ENCODE results near the gene PGM2L1.

The PGM2L1 gene

GRCh38 chr11:74357449-74357848, 40.8 kb downstream of the PGM2L1 start:
- TF ChIP-seq CTCF (conservative IDR thresholded peaks at IDR 0.05; ENCODE audit: low read depth, low read length), result no peak
- DNase-seq (ENCODE audit: low read depth), result no peak
- H3K4me3 ChIP-seq (ENCODE audit: low read length), result no peak overlapping the region

DNA sequence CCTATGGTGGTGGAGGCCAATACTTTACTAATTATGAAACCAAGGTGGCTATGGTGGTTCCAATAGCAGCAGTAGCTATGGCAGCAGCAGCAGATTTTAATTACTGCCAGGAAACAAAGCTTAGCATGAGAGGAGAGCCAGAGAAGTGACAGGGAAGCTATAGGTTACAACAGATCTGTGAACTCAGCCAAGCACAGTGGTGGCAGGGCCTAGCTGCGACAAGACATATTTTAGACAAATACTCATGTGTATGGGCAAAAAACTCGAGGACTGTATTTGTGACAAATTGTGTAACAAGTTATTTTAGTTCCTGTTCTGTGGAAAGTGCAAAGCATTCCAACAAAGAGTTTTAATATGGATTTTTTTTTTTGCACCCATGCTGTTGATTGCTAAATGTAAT, 42.6 kb downstream of the PGM2L1 start:
- no peak overlapping the region for H3K4me3 ChIP-seq (ENCODE audit: low read length)
- no peak for TF ChIP-seq CTCF (conservative IDR thresholded peaks at IDR 0.05; ENCODE audit: low read depth, low read length)
- DNase-seq (ENCODE audit: low read depth), result no peak

DNA sequence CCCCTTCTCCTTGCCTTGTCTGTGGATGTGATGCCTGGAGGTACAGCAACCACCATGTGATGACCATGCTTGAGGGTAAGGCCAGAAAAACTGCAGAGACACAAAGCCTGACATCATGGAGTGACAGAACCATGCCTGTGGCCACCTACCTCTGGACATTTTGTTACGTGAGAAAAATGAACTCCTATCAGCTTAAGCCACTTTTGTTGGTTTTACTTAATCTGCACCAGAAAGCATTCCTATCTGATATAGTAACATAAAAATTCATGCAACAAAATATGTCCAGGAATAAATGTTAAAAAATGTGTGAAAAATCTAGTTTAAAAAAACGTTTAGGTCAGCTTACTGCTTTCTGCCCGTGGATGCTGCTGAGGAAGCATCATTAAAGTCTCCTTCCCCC, 44.2 kb downstream of the PGM2L1 start:
- TF ChIP-seq CTCF (conservative IDR thresholded peaks at IDR 0.05; ENCODE audit: low read depth, low read length), result no peak
- no peak for DNase-seq (ENCODE audit: low read depth)
- H3K4me3 ChIP-seq (ENCODE audit: low read length), result no peak overlapping the region

GRCh38 chr11:74347381-74347780, 50.9 kb downstream of the PGM2L1 start:
- H3K4me3 ChIP-seq (ENCODE audit: low read length), result no peak overlapping the region
- no peak for DNase-seq (ENCODE audit: low read depth)
- no peak for TF ChIP-seq CTCF (conservative IDR thresholded peaks at IDR 0.05; ENCODE audit: low read depth, low read length)

DNA sequence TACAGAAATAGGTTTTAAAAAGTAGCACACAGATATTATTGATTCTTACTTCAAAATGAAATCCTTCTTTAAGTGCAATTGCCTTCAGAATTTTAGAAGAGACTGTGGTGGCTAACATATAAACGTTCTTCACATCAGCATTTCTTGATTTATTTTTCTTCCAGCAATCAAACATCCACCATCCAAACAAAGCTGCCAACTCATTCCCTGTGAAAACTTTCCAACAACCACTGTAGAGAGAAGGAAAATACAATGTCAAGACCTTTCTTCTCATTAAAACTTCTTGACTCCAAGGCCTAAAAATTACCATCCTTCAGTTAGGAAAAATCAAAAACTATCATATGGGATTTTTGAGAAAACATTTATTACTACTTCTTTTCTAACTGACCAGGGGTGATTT, 52.8 kb downstream of the PGM2L1 start:
- no peak for DNase-seq (ENCODE audit: low read depth)
- H3K4me3 ChIP-seq (ENCODE audit: low read length), result no peak overlapping the region
- TF ChIP-seq CTCF (conservative IDR thresholded peaks at IDR 0.05; ENCODE audit: low read depth, low read length), result no peak

- TF ChIP-seq CTCF (conservative IDR thresholded peaks at IDR 0.05; ENCODE audit: low read depth, low read length), result no peak
- H3K4me3 ChIP-seq (ENCODE audit: low read length), result no peak overlapping the region
- no peak for DNase-seq (ENCODE audit: low read depth)
Measured at GRCh38 chr11:74341921-74342320, 56.3 kb downstream of the PGM2L1 start.

DNA sequence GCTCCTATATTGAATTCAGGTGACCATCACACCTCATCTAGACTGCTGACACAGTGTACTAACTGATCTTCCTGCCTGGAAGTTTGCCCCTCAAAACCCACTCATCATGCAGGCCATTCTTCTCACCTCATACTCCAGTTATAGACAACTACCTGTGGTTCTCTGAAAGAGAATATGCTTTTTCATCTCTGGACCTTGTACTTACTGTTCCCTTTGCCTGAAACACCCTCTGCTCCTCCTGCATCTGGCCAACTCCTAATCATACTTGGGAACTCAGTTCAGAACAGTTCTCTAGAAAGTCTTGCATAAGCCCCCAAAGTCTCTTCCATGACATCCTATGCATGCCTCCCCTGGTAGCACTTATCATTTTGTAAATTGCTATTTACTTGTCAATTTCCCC, 58.6 kb downstream of the PGM2L1 start:
- no peak for DNase-seq (ENCODE audit: low read depth)
- no peak for TF ChIP-seq CTCF (conservative IDR thresholded peaks at IDR 0.05; ENCODE audit: low read depth, low read length)
- H3K4me3 ChIP-seq (ENCODE audit: low read length), result no peak overlapping the region
